LNCaP clone FGC (cell line): ENCODE measurements around the gene TBK1.

Experiments used
- DNase-seq: peaks from one replicate; pipeline ENCODE4 v3.0.0-alpha.2; 2011; ENCODE audit warnings: low read depth
- H3K4me3 ChIP-seq: 2 replicates; pipeline ENCODE4 v1.5.1; 2011; ENCODE audit warnings: mild to moderate bottlenecking, low read depth, low read length, control low read depth
- TF ChIP-seq, protein P1 (sequence below): IDR thresholded peaks from 2 replicates; pipeline ENCODE4 v1.5.1; 2012; ENCODE audit warnings: mild to moderate bottlenecking; ENCODE audit not compliant: control insufficient read depth, insufficient read depth; ENCODE audit errors: extremely low read depth

TBK1 gene

DNA sequence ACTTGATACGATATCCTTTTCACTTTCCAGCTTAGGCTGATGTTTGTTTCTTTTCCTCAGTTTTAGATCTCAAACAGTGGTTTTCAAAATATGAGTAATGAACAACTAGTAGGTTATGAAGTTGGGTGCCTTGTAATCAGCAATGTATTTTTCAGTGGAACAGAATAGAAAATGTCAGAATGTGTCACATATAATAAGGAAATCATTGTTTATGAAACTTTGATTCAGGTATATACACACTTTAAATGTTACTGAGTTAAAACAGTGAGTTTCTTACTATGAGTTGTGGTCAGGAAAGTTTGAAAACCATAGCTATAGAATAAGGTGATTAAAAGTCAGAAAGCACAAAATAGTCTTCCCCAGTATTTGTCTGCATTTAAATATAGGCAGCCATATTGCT lies 39.8 kb downstream of the TBK1 start:
- no peak overlapping the region for H3K4me3 ChIP-seq
- TF ChIP-seq, protein P1, sequence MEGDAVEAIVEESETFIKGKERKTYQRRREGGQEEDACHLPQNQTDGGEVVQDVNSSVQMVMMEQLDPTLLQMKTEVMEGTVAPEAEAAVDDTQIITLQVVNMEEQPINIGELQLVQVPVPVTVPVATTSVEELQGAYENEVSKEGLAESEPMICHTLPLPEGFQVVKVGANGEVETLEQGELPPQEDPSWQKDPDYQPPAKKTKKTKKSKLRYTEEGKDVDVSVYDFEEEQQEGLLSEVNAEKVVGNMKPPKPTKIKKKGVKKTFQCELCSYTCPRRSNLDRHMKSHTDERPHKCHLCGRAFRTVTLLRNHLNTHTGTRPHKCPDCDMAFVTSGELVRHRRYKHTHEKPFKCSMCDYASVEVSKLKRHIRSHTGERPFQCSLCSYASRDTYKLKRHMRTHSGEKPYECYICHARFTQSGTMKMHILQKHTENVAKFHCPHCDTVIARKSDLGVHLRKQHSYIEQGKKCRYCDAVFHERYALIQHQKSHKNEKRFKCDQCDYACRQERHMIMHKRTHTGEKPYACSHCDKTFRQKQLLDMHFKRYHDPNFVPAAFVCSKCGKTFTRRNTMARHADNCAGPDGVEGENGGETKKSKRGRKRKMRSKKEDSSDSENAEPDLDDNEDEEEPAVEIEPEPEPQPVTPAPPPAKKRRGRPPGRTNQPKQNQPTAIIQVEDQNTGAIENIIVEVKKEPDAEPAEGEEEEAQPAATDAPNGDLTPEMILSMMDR, result no peak
- no peak for DNase-seq

DNA sequence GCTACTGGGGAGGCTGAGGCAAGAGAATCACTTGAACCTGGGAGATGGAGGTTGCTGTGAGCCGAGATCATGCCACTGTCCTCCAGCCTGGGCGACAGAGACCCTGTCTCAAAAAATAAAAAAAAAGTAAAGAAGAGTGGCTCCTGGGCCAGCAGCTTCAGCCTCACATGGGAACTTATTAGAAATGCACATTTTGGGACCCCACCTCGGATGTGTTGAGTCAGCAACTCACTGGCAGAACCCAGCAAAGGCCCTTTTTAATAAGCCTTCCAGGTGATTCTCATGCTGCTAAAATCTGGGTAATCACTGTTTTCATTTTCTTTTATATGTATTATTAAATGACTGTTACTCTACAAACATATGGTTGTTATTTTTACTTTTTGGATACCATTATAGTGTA lies 41.6 kb downstream of the TBK1 start:
- TF ChIP-seq, protein P1, result no peak
- H3K4me3 ChIP-seq, result no peak overlapping the region
- DNase-seq, result no peak

DNA sequence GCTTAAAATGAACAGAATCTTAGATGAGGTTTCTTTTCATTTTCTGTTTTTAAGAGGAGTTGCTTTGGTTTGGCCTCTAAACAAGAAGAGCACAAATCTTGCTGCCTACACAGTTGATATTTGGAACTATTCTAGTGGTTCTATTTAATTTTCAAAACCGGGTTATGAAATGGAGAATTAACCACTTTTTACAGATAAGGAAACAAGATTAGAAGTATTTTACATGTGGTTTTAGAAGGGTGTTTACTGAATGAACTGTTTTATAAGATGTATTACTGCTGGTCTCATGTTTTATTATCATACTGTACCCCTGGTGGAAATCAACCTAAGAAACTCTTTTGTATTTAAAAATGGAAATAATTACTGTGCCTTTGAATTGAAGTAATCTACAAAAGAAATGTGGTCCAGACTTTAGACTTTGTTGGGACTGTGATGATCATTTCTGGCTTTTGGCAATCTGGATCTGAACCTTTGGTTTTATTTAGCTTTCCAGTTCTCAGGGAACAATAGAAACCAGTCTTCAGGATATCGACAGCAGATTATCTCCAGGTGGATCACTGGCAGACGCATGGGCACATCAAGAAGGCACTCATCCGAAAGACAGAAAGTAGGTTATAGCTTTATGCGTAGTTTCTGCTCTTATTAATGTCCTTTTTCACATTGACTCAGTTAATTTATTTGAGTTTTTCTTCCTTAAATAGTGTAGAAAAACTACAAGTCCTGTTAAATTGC lies 43.2 kb downstream of the TBK1 start:
- no peak for DNase-seq
- TF ChIP-seq, protein P1, result no peak
- no peak overlapping the region for H3K4me3 ChIP-seq

DNA sequence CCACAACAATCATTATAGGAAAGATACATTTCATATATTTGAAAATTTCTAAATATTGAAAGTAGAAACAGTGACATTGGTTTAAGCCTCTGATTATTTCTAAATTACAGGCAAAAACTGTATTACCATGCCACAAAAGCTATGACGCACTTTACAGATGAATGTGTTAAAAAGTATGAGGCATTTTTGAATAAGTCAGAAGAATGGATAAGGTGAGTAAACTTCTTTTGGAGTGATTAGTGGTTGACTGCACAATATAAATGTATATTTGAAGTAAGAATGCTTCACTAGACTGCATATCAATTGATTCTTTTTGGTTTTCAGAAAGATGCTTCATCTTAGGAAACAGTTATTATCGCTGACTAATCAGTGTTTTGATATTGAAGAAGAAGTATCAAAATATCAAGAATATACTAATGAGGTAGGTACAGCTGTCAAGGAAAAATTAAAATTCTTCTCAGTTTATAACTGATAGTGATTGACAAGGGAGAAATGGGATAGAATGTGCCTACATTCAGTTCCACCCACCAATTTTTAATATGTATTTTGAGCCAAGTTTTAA lies 45.0 kb downstream of the TBK1 start:
- TF ChIP-seq, protein P1, result no peak
- no peak overlapping the region for H3K4me3 ChIP-seq
- no peak for DNase-seq

DNA sequence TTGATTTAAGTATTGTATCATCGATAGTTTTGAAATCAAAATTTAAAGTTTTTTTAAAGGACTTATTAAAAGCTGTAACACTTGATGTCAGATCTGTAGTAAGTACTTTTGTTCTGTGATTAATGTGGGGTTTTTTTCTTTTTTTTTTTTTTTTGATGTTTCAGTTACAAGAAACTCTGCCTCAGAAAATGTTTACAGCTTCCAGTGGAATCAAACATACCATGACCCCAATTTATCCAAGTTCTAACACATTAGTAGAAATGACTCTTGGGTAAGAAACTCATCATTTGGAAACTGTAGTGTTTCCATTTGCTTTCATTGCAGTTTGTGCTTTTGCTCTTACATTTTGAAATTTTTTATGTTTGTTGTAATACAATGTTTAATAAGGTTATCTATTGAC lies 45.6 kb downstream of the TBK1 start:
- TF ChIP-seq, protein P1, result no peak
- DNase-seq, result no peak

DNA sequence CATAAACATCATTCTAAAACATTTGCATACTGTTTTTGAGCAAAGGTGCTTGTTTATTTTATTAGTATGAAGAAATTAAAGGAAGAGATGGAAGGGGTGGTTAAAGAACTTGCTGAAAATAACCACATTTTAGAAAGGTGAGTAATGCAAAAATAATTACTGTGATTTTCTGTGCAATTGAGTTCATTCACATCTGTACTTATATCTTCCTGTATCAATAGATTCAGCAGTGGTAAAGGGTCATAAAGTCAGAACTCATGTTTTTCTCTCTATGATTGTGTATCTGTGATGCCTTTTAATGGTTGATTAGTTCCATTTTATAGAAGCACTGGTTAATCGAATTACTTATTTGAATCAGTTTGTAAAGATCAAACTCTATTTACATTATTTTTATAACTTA lies 46.0 kb downstream of the TBK1 start:
- no peak for DNase-seq
- TF ChIP-seq, protein P1, result no peak
- H3K4me3 ChIP-seq, result no peak overlapping the region

More for the DNA sequence above, 45.6 kb downstream of the TBK1 start:
- no peak overlapping the region for H3K4me3 ChIP-seq

DNA sequence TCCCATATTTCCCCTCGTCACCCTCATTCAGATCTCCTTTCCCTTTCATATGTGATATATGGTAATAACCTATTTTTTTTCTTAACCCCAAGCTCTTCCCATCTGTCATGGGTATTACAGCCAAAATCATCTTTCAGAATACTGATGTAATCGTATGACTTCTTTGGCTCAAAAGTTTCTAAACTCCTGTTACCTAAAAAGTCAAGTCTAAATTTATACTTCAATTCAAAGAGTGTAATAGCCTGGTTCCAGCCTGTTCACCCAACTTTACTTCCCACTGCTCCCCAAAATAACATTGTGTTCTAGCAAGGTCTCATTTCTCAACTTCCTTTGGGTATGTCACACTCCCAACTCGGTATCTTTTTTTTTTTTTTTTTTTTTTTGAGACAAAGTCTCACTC lies 48.5 kb downstream of the TBK1 start:
- no peak overlapping the region for H3K4me3 ChIP-seq
- TF ChIP-seq, protein P1, result no peak
- no peak for DNase-seq
